Measurements from ENCODE around the gene SLC13A1.
"Not testable (repeated sequence)": the region's sequence is repeated elsewhere in the genome, so short reads cannot be mapped to it uniquely, and the experiment has no call there.

SLC13A1 gene

GRCh38 chr7:123096976-123097375 lies 102.8 kb downstream of the SLC13A1 start:
- no peak for TF ChIP-seq Cebpa-rat (IDR thresholded peaks at IDR 0.05)
- Histone ChIP-seq H4K20me1 (no peaks in the 10 kb centered on the region), H3K27me3 (no peaks in the 10 kb centered on the region), H3K4me2 (no peak overlapping the region), H3K27ac (no peak overlapping the region), H3K9me3 (no peaks in the 10 kb centered on the region), H3K36me3 (no peaks in the 10 kb centered on the region), H3K4me1 (no peaks in the 10 kb centered on the region), H3K4me3 (no peak overlapping the region), H3K9ac (no peak overlapping the region)

GRCh38 chr7:123096434-123096833 lies 103.3 kb downstream of the SLC13A1 start:
- Histone ChIP-seq H3K9ac (no peak overlapping the region), H3K9me3 (no peaks in the 10 kb centered on the region), H3K4me3 (no peak overlapping the region), H3K4me1 (no peaks in the 10 kb centered on the region), H4K20me1 (no peaks in the 10 kb centered on the region), H3K36me3 (no peaks in the 10 kb centered on the region), H3K27me3 (no peaks in the 10 kb centered on the region), H3K27ac (no peak overlapping the region), H3K4me2 (no peak overlapping the region)
- no peak for TF ChIP-seq Cebpa-rat (IDR thresholded peaks at IDR 0.05)

DNA sequence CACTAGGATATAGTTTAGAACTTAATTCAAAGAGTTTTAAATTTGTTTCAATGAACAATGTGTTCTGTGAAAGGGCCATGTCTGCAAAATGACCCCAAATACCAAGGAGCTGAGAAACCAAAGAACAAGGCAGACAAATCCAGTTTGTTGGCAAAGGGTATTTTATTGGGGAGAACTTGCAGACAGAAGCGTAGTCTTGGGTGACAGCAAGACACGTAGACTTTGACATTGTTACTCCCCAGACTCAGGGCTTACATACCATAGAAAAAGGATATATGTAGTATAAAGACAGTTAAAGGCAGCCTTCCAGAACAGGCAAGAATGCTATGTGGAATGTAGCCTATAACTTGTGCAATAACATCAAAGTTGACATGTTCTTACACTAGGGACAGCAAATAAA lies 109.3 kb downstream of the SLC13A1 start:
- H3K36me3 ChIP-seq = no peaks in the 10 kb centered on the region
- H3K4me1 ChIP-seq = no peaks in the 10 kb centered on the region
- no peak for TF ChIP-seq Cebpa-rat (IDR thresholded peaks at IDR 0.05)
- no peak overlapping the region for H3K4me2 ChIP-seq
- H3K9ac ChIP-seq = no peak overlapping the region
- no peak overlapping the region for H3K4me3 ChIP-seq
- H3K9me3 ChIP-seq = no peaks in the 10 kb centered on the region
- H4K20me1 ChIP-seq = no peaks in the 10 kb centered on the region
- no peaks in the 10 kb centered on the region for H3K27me3 ChIP-seq
- no peak overlapping the region for H3K27ac ChIP-seq

DNA sequence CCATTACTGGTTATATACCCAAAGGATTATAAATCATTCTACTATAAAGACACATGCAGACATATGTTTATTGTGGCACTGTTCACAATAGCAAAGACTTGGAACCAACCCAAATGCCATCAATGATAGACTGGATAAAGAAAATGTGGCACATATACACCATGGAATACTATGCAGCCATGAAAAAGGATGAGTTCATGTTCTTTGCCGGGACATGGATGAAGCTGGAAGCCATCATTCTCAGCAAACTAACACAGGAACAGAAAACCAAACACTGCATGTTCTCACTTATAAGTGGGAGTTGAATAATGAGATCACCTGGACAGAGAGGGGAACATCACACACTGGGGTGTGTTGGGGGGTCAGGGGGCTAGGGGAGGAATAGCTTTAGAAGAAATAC lies 112.9 kb downstream of the SLC13A1 start:
- H3K4me3 ChIP-seq, H3K27me3 ChIP-seq, H3K36me3 ChIP-seq, H4K20me1 ChIP-seq, H3K27ac ChIP-seq, H3K9ac ChIP-seq, H3K4me2 ChIP-seq, H3K4me1 ChIP-seq, H3K9me3 ChIP-seq: not testable (repeated sequence)

DNA sequence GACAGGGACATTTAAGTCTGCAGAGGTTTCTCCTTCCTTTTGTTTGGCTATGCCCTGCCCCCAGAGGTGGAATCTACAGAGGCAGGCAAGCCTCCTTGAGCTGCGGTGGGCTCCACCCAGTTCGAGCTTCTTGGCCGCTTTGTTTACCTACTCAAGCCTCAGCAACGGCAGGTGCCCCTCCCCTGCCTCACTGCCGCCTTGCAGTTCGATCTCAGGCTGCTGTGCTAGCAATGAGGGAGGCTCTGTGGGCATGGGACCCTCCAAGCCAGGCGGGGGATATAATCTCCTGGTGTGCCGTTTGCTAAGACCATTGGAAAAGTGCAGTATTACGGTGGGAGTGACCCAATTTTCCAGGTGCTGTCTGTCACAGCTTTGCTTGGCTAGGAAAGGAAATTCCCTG lies 114.9 kb downstream of the SLC13A1 start:
- not testable (repeated sequence) for H3K27me3 ChIP-seq, H3K4me2 ChIP-seq, H3K27ac ChIP-seq, H3K9ac ChIP-seq, H3K9me3 ChIP-seq, H3K4me3 ChIP-seq, H3K36me3 ChIP-seq, H4K20me1 ChIP-seq, H3K4me1 ChIP-seq

DNA sequence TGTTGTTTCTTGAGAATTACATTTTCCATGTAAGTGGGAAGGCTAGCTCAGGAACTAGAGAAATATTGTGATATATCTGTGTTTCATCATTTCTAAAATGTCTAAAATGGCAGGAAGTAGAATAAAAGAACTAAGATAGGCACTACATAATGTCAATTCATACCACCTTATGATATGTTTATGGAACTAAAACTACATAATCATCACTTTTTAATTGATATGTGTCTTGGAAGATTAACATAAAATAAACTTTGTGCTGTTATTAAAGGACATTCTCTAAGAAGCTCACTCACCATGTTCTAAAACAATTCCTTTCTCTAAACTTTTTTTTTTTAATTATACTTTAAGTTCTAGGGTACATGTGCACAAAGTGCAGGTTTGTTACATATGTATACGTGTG lies 120.7 kb downstream of the SLC13A1 start:
- Histone ChIP-seq H3K36me3 (no peaks in the 10 kb centered on the region), H3K9me3 (no peaks in the 10 kb centered on the region), H3K4me1 (no peaks in the 10 kb centered on the region), H3K4me2 (no peak overlapping the region), H3K9ac (no peak overlapping the region), H3K27me3 (no peaks in the 10 kb centered on the region), H4K20me1 (no peaks in the 10 kb centered on the region), H3K4me3 (no peak overlapping the region), H3K27ac (no peak overlapping the region)
- no peak for TF ChIP-seq Cebpa-rat (IDR thresholded peaks at IDR 0.05)

DNA sequence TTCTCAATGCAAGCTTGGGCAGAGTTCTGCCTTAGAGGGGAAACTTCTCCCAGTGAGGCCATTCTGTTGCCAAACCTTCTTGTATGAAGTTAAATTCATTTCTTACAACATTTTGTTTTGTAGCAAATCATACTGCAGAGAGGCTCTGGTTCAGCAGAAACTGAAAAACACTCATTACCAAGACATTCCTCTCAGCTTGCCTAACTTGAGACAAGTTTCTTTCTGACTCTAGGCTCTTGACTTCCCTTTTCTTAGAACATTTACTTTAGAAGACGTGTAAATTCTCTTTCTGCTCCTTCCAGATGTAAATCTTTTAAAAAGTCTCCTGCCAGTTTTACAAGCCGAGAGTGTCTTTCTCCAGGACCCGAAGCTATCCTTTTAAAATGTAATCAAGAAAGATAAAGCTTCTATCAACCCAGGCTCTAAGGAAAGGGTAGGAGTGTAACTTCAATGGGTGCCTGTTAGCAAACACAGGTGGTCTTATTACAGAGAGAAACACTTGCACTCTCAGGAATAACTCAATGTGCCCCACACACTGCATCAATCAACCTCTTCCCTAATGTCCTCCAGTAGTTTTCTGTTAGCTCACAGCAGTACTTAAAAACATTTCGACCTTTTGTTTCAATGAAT lies 123.8 kb downstream of the SLC13A1 start:
- H3K4me1 ChIP-seq = no peaks in the 10 kb centered on the region
- no peaks in the 10 kb centered on the region for H3K9me3 ChIP-seq
- no peaks in the 10 kb centered on the region for H4K20me1 ChIP-seq
- no peak overlapping the region for H3K4me2 ChIP-seq
- no peak overlapping the region for H3K27ac ChIP-seq
- no peaks in the 10 kb centered on the region for H3K27me3 ChIP-seq
- no peak overlapping the region for H3K4me3 ChIP-seq
- no peak overlapping the region for H3K9ac ChIP-seq
- TF ChIP-seq Cebpa-rat (IDR thresholded peaks at IDR 0.05) = no peak
- H3K36me3 ChIP-seq = no peaks in the 10 kb centered on the region

GRCh38 chr7:123070702-123071286 lies 129.0 kb downstream of the SLC13A1 start:
- Histone ChIP-seq H4K20me1 (no peaks in the 10 kb centered on the region), H3K9me3 (no peaks in the 10 kb centered on the region), H3K36me3 (no peaks in the 10 kb centered on the region), H3K27ac (no peak overlapping the region), H3K4me3 (no peak overlapping the region), H3K9ac (no peak overlapping the region), H3K4me1 (no peaks in the 10 kb centered on the region), H3K4me2 (no peak overlapping the region), H3K27me3 (no peaks in the 10 kb centered on the region)
- no peak for TF ChIP-seq Cebpa-rat (IDR thresholded peaks at IDR 0.05)

GRCh38 chr7:123067814-123068213 lies 132.0 kb downstream of the SLC13A1 start:
- no peak for TF ChIP-seq Cebpa-rat (IDR thresholded peaks at IDR 0.05)
- Histone ChIP-seq H3K36me3 (no peaks in the 10 kb centered on the region), H3K27ac (no peak overlapping the region), H4K20me1 (no peaks in the 10 kb centered on the region), H3K4me1 (no peaks in the 10 kb centered on the region), H3K4me3 (no peak overlapping the region), H3K4me2 (no peak overlapping the region), H3K27me3 (no peaks in the 10 kb centered on the region), H3K9me3 (no peaks in the 10 kb centered on the region), H3K9ac (no peak overlapping the region)

Measured in BLaER1 (cell line).